ENCODE data around the gene SIMC1.
"Not testable (repeated sequence)": the region's sequence is repeated elsewhere in the genome, so short reads cannot be mapped to it uniquely, and the experiment has no call there.

- not testable (repeated sequence) for TF ChIP-seq CTCF, POLR2AphosphoS5, POLR2A (IDR thresholded peaks at IDR 0.05)
Measured at GRCh38 chr5:176238645-176239283, 540 bp downstream of the SIMC1 start.

Data from breast epithelium (tissue), 3 donors.